Measurements from ENCODE around the gene NCCRP1. TPM values are rescaled to one million over a fixed set of nuclear protein-coding genes. Genes with fewer than 3 reads are reported as not detected.

The NCCRP1 gene
- total and polyA plus RNA-seq, 2 donors (not counting 3 experiments of a cell fraction or from before 2014, with no cell fraction given), result 0.06 TPM; not detected in 1

- Histone ChIP-seq H3K27me3 (ENCODE audit: control insufficient read depth in 2 of 2, insufficient read depth in 2 of 2, low read length in 2 of 2) (no peaks in the 10 kb centered on the region), H3K9ac (replicated peaks; ENCODE audit: extremely low read depth, insufficient read depth, low read length) (no peak overlapping the region), H3K79me2 (ENCODE audit: control insufficient read depth, insufficient read depth, low read length) (no peaks in the 10 kb centered on the region), H3K4me3 (replicated peaks in 1 of 3; ENCODE audit: insufficient read depth in 1 of 3, low read depth in 1 of 3, low read length in 3 of 3) (no peak overlapping the region), H3K9me3 (replicated peaks; ENCODE audit: control insufficient read depth, insufficient read depth, low read length) (no peaks in the 10 kb centered on the region), H3K4me1 (ENCODE audit: control insufficient read depth, extremely low read depth, insufficient read depth, low read length) (no peaks in the 10 kb centered on the region), H2AFZ (ENCODE audit: low read depth, low read length) (no peak overlapping the region), H3K27ac (ENCODE audit: insufficient read depth, low read depth, low read length) (no peak overlapping the region), H4K20me1 (replicated peaks; ENCODE audit: control insufficient read depth, extremely low read depth, insufficient read depth, low read length) (no peaks in the 10 kb centered on the region), H3K4me2 (ENCODE audit: insufficient read depth, low read length) (no peak overlapping the region), H3K9me1 (replicated peaks; ENCODE audit: control insufficient read depth, extremely low read depth, insufficient read depth, low read length) (no peaks in the 10 kb centered on the region), H3K36me3 (ENCODE audit: control insufficient read depth in 2 of 2, extremely low read depth in 1 of 2, insufficient read depth in 2 of 2, low read length in 2 of 2) (peaks cover 0 to 33% of the 10 kb centered on the region in 2 experiments)
- DNase-seq (ENCODE audit: low read depth, low spot score) (no peak), FAIRE-seq (no peak)
- POLR2A ChIA-PET, result no interaction called here
- dilution Hi-C loops (cut with MboI; ENCODE audit: extremely low pct_ligation_motif_present, low sequenced_read_pairs), result no loop called here
- CTCF ChIA-PET, result no interaction called here
- TF ChIP-seq JUN (IDR thresholded peaks at IDR 0.05; ENCODE audit: borderline replicate concordance, insufficient read depth, insufficient read length, low read depth) (no peak), MYC (IDR thresholded peaks at IDR 0.05; ENCODE audit: low read depth, low read length) (no peak), GATA2 (IDR thresholded peaks at IDR 0.05; ENCODE audit: insufficient read depth, insufficient read length, low read depth, low read length) (no peak), EZH2 (IDR thresholded peaks at IDR 0.05; ENCODE audit: borderline replicate concordance, low read depth, low read length, severe bottlenecking) (no peak), POLR2AphosphoS5 (IDR thresholded peaks at IDR 0.05; ENCODE audit: insufficient read depth, low read depth, low read length) (no peak), POLR2A (IDR thresholded peaks at IDR 0.05; ENCODE audit: low read depth, low read length) (no peak), FOS (IDR thresholded peaks at IDR 0.05; ENCODE audit: borderline replicate concordance, insufficient read depth, low read length) (no peak), CTCF (IDR thresholded peaks at IDR 0.05; ENCODE audit: extremely low read depth in 1 of 2, insufficient read depth in 1 of 2, low read depth in 1 of 2, low read length in 2 of 2) (no peak)
- TF ChIP-seq, protein P1, sequence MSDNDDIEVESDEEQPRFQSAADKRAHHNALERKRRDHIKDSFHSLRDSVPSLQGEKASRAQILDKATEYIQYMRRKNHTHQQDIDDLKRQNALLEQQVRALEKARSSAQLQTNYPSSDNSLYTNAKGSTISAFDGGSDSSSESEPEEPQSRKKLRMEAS (IDR thresholded peaks at IDR 0.05; ENCODE audit: insufficient read depth, insufficient read length), result no peak
- no TSS peak for BruUV-seq (replicated peaks)
- intact Hi-C loops (cut with micrococcal nuclease), result no loop called here
These were observed 25.0 kb upstream of the NCCRP1 start for GRCh38 chr19:39171479-39172465.
